Vagina (tissue), 2 donors: ENCODE data around the gene MYZAP.

Experiments
- POLR2AphosphoS5 ChIP-seq, 2 donors: sonication (generic); formaldehyde crosslinking; IDR thresholded peaks; one replicate each; pipeline ENCODE4 v1.9.0; 2017; ENCODE audit warnings: antibody characterized with exemption in 2 of 2, mild to moderate bottlenecking in 2 of 2, low read depth in 1 of 2; ENCODE audit not compliant: insufficient read depth in 1 of 2
- TF ChIP-seq, protein P1 (sequence below), 3 experiments: fragments of 450-650 bp in 2 of 3; fragments of 200-600 bp in 1 of 3; sonication (generic) in 1 of 3; IDR thresholded peaks; one replicate each; pipeline ENCODE4 v1.5.1; 2017 to 2019; ENCODE audit warnings: antibody characterized with exemption in 3 of 3, mild to moderate bottlenecking in 2 of 3, moderate library complexity in 2 of 3

DNA sequence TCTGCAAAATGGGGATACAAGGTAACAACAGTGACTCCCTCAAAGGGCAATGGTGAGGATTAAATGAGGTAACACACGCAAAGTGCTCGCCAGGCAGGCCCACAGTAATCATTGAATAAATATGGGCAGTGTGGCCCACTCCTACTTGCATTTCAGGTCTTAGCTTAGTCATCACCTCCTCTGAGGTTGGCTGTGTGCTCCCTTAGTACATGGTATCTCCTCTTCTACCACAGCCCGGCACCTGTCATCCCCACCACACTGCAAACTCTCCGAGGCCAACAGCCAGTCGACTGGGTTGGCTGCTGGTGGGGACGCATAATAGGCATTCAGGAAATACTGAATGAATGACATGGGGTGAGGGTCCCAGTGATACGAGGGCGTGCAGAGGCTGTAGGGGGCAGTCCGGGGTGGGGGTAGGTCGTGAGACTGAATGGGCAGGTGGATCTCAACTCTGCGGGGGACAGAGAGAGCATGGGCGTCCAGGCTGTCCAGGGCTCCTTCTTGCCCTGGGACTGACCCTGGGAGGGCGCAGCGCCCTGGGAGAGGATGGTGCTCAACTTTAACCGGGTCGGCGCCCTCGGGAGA is 375 bp upstream of the MYZAP start:
- TF ChIP-seq, protein P1, sequence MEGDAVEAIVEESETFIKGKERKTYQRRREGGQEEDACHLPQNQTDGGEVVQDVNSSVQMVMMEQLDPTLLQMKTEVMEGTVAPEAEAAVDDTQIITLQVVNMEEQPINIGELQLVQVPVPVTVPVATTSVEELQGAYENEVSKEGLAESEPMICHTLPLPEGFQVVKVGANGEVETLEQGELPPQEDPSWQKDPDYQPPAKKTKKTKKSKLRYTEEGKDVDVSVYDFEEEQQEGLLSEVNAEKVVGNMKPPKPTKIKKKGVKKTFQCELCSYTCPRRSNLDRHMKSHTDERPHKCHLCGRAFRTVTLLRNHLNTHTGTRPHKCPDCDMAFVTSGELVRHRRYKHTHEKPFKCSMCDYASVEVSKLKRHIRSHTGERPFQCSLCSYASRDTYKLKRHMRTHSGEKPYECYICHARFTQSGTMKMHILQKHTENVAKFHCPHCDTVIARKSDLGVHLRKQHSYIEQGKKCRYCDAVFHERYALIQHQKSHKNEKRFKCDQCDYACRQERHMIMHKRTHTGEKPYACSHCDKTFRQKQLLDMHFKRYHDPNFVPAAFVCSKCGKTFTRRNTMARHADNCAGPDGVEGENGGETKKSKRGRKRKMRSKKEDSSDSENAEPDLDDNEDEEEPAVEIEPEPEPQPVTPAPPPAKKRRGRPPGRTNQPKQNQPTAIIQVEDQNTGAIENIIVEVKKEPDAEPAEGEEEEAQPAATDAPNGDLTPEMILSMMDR (IDR thresholded peaks at IDR 0.05): no peak
- TF ChIP-seq POLR2AphosphoS5 (IDR thresholded peaks at IDR 0.05; ENCODE audit: insufficient read depth in 1 of 2, low read depth in 1 of 2): no peak
